ENCODE measurements around the gene GPAM.

Gene GPAM

DNA sequence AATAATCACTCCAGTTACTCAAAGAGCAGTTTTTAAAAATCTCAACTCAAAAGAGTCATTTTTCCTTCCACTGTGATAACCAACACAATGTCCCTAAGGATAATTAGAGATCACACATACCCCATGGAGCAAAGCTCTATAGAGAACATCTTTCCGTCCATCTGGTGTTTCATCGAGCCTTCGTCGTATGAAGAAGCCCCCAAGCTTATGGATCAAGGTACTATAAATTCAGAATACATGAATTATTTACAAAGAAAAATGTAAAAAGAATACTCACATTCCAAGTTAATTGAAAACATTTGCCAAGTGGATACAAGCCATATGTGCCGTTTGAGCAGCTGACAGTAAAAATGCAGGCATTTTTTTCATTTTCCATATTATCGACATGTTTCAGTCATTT, 14.8 kb downstream of the GPAM start:
- no peak overlapping the region for H3K4me3 ChIP-seq (ENCODE audit: low read length)
- H3K4me1 ChIP-seq (ENCODE audit: control insufficient read depth, insufficient read depth, low read length): no peaks in the 10 kb centered on the region
- no peaks in the 10 kb centered on the region for H3K27me3 ChIP-seq (ENCODE audit: control insufficient read depth, insufficient read depth, low read length)
- H3K36me3 ChIP-seq (ENCODE audit: control insufficient read depth, insufficient read depth, low read length): no peaks in the 10 kb centered on the region
- no peaks in the 10 kb centered on the region for H3K9me3 ChIP-seq (ENCODE audit: control insufficient read depth, low read length)
- H3K9ac ChIP-seq (ENCODE audit: low read length): no peak overlapping the region

DNA sequence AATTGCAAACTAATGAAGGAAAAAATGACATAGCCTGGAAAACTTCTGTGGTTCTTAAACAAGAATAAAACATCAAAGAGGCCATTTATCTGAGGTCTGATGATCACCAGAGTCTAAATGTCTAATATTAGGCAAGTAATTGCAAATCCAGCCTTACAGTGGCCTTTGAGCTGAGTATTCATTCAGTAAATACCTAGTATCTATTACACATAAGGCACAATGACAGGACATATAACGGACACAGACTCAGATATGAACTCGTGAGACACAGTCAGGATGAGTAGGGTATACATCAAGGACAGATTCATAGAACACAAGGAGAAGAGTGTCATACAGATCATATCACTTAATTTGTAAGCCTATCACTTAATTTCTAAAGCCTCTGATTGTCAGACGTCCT, 16.8 kb downstream of the GPAM start:
- Histone ChIP-seq H3K9me3 (ENCODE audit: control insufficient read depth, low read length) (no peaks in the 10 kb centered on the region), H3K9ac (ENCODE audit: low read length) (no peak overlapping the region), H3K4me3 (ENCODE audit: low read length) (no peak overlapping the region), H3K36me3 (ENCODE audit: control insufficient read depth, insufficient read depth, low read length) (no peaks in the 10 kb centered on the region), H3K4me1 (ENCODE audit: control insufficient read depth, insufficient read depth, low read length) (no peaks in the 10 kb centered on the region), H3K27me3 (ENCODE audit: control insufficient read depth, insufficient read depth, low read length) (no peaks in the 10 kb centered on the region)

- no peaks in the 10 kb centered on the region for H3K9me3 ChIP-seq (ENCODE audit: control insufficient read depth, low read length)
- no peaks in the 10 kb centered on the region for H3K27me3 ChIP-seq (ENCODE audit: control insufficient read depth, insufficient read depth, low read length)
- no peak overlapping the region for H3K9ac ChIP-seq (ENCODE audit: low read length)
- no peak overlapping the region for H3K4me3 ChIP-seq (ENCODE audit: low read length)
- H3K4me1 ChIP-seq (ENCODE audit: control insufficient read depth, insufficient read depth, low read length): no peaks in the 10 kb centered on the region
- H3K36me3 ChIP-seq (ENCODE audit: control insufficient read depth, insufficient read depth, low read length): no peaks in the 10 kb centered on the region
These were observed 21.6 kb downstream of the GPAM start for GRCh38 chr10:112161757-112162518.

GRCh38 chr10:112160834-112161233, 22.7 kb downstream of the GPAM start:
- no peaks in the 10 kb centered on the region for H3K36me3 ChIP-seq (ENCODE audit: control insufficient read depth, insufficient read depth, low read length)

GRCh38 chr10:112159469-112159868, 24.1 kb downstream of the GPAM start:
- H3K9me3 ChIP-seq (ENCODE audit: control insufficient read depth, low read length): no peaks in the 10 kb centered on the region
- H3K36me3 ChIP-seq (ENCODE audit: control insufficient read depth, insufficient read depth, low read length): no peaks in the 10 kb centered on the region
- H3K4me1 ChIP-seq (ENCODE audit: control insufficient read depth, insufficient read depth, low read length): no peaks in the 10 kb centered on the region
- H3K4me3 ChIP-seq (ENCODE audit: low read length): no peak overlapping the region
- H3K27me3 ChIP-seq (ENCODE audit: control insufficient read depth, insufficient read depth, low read length): no peaks in the 10 kb centered on the region
- no peak overlapping the region for H3K9ac ChIP-seq (ENCODE audit: low read length)

More at GRCh38 chr10:112160834-112161233, 22.7 kb downstream of the GPAM start:
- Histone ChIP-seq H3K9ac (ENCODE audit: low read length) (no peak overlapping the region), H3K9me3 (ENCODE audit: control insufficient read depth, low read length) (no peaks in the 10 kb centered on the region), H3K27me3 (ENCODE audit: control insufficient read depth, insufficient read depth, low read length) (no peaks in the 10 kb centered on the region), H3K4me1 (ENCODE audit: control insufficient read depth, insufficient read depth, low read length) (no peaks in the 10 kb centered on the region), H3K4me3 (ENCODE audit: low read length) (no peak overlapping the region)

- Histone ChIP-seq H3K9me3 (ENCODE audit: control insufficient read depth, low read length) (no peaks in the 10 kb centered on the region), H3K4me1 (ENCODE audit: control insufficient read depth, insufficient read depth, low read length) (no peaks in the 10 kb centered on the region), H3K9ac (ENCODE audit: low read length) (no peak overlapping the region), H3K27me3 (ENCODE audit: control insufficient read depth, insufficient read depth, low read length) (no peaks in the 10 kb centered on the region), H3K36me3 (ENCODE audit: control insufficient read depth, insufficient read depth, low read length) (no peaks in the 10 kb centered on the region), H3K4me3 (ENCODE audit: low read length) (no peak overlapping the region)
These were observed 32.0 kb downstream of the GPAM start for GRCh38 chr10:112151524-112152039.

DNA sequence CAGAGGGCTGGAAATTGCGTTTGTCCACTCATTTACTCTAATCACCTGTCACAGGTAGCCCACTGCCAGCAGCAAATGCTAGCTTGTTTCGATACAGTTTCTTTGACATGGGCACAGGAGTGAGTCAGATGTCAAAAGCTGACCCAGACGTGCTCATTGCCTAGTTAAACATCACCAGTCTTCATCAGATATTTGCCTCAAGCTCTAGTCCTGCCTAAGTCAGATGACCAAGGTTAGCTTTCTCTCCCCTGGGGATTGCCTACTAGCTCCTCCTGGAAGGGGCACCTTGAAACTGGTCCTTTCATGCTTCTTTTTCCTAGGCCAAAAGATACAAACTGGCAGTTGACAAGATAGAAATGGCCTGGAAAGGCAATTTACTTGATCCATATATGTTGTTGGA, 35.2 kb downstream of the GPAM start:
- no peaks in the 10 kb centered on the region for H3K27me3 ChIP-seq (ENCODE audit: control insufficient read depth, insufficient read depth, low read length)
- H3K9me3 ChIP-seq (ENCODE audit: control insufficient read depth, low read length): no peaks in the 10 kb centered on the region
- H3K9ac ChIP-seq (ENCODE audit: low read length): no peak overlapping the region
- H3K4me1 ChIP-seq (ENCODE audit: control insufficient read depth, insufficient read depth, low read length): no peaks in the 10 kb centered on the region
- no peaks in the 10 kb centered on the region for H3K36me3 ChIP-seq (ENCODE audit: control insufficient read depth, insufficient read depth, low read length)
- H3K4me3 ChIP-seq (ENCODE audit: low read length): no peak overlapping the region

DNA sequence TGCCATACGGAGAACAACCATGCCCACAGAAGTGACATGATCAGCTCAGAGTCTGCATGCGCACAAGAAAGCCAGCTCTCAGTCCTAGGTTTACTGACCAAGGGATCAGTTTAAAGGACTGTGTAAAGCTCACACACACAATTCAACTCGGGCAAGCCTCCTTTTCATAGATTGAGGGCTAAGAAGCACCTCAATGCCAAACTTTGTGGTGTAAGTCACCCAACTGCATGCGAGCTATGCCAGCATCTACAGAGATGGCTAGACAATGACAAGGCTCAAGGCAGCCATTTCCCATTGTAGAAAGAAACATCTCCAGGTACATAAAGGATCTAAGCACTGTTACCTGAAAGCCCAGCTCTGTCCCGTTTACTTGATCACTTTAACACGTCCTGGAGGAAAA, 36.8 kb downstream of the GPAM start:
- H3K9ac ChIP-seq (ENCODE audit: low read length): no peak overlapping the region
- no peaks in the 10 kb centered on the region for H3K36me3 ChIP-seq (ENCODE audit: control insufficient read depth, insufficient read depth, low read length)
- no peaks in the 10 kb centered on the region for H3K27me3 ChIP-seq (ENCODE audit: control insufficient read depth, insufficient read depth, low read length)
- no peak overlapping the region for H3K4me3 ChIP-seq (ENCODE audit: low read length)
- H3K4me1 ChIP-seq (ENCODE audit: control insufficient read depth, insufficient read depth, low read length): no peaks in the 10 kb centered on the region
- no peaks in the 10 kb centered on the region for H3K9me3 ChIP-seq (ENCODE audit: control insufficient read depth, low read length)

- Histone ChIP-seq H3K9me3 (ENCODE audit: control insufficient read depth, low read length) (no peaks in the 10 kb centered on the region), H3K9ac (ENCODE audit: low read length) (no peak overlapping the region), H3K4me1 (ENCODE audit: control insufficient read depth, insufficient read depth, low read length) (no peaks in the 10 kb centered on the region), H3K36me3 (ENCODE audit: control insufficient read depth, insufficient read depth, low read length) (no peaks in the 10 kb centered on the region), H3K27me3 (ENCODE audit: control insufficient read depth, insufficient read depth, low read length) (peaks cover 5% of the 10 kb centered on the region), H3K4me3 (ENCODE audit: low read length) (no peak overlapping the region)
These were observed 38.3 kb downstream of the GPAM start for GRCh38 chr10:112145263-112145662.

GRCh38 chr10:112143420-112143819, 40.1 kb downstream of the GPAM start:
- Histone ChIP-seq H3K9ac (ENCODE audit: low read length) (no peak overlapping the region), H3K27me3 (ENCODE audit: control insufficient read depth, insufficient read depth, low read length) (peaks cover 5% of the 10 kb centered on the region), H3K4me3 (ENCODE audit: low read length) (no peak overlapping the region), H3K4me1 (ENCODE audit: control insufficient read depth, insufficient read depth, low read length) (no peaks in the 10 kb centered on the region), H3K9me3 (ENCODE audit: control insufficient read depth, low read length) (no peaks in the 10 kb centered on the region), H3K36me3 (ENCODE audit: control insufficient read depth, insufficient read depth, low read length) (no peaks in the 10 kb centered on the region)

- no peaks in the 10 kb centered on the region for H3K9me3 ChIP-seq (ENCODE audit: control insufficient read depth, low read length)
- no peak overlapping the region for H3K4me3 ChIP-seq (ENCODE audit: low read length)
- no peaks in the 10 kb centered on the region for H3K36me3 ChIP-seq (ENCODE audit: control insufficient read depth, insufficient read depth, low read length)
- H3K4me1 ChIP-seq (ENCODE audit: control insufficient read depth, insufficient read depth, low read length): no peaks in the 10 kb centered on the region
- H3K27me3 ChIP-seq (ENCODE audit: control insufficient read depth, insufficient read depth, low read length): peaks cover 5% of the 10 kb centered on the region
- no peak overlapping the region for H3K9ac ChIP-seq (ENCODE audit: low read length)
These were observed 42.3 kb downstream of the GPAM start for GRCh38 chr10:112141292-112141691.

DNA sequence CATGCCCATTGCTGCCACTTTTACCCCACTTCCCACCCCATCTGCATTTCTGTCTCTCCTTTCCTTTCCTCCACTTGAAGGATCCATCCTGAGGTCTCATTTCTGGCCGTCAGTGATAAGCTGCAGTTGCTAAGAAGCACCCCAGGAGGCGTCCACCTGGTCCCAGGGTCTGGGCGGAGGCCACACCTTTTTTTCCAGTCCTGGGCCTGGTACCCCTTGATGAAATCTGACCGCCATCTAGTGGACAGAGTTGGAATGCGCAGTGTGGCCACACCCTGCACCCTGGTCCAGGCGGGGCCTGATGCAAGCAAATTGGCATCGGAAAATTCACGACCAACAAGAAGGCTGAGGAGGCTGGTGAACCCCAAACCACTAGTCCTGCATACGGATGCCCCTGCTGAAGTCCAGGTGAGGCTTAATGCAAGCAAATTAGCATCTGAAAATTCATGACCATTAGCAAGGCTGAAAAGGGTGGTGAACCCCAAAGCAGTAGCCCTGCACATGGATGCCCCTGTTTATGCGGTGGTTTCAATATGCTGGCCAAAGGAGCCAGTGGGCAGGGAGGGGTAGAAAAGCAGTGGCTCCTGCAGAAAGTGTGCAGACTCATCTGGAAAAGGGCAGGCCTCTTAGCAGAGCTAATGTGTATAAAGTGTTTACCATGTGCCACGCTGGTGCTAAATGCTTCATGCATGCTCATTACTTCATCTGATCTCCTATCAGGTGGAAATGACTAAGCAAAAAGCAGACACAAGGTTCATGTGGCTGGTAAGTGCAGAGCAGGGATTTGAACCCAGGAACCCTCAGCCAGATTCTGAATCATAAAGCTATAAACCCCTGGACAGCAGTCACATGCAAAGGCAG, 43.2 kb downstream of the GPAM start:
- Histone ChIP-seq H3K27me3 (ENCODE audit: control insufficient read depth, insufficient read depth, low read length) (peaks cover 5% of the 10 kb centered on the region), H3K4me1 (ENCODE audit: control insufficient read depth, insufficient read depth, low read length) (no peaks in the 10 kb centered on the region), H3K4me3 (ENCODE audit: low read length) (no peak overlapping the region), H3K9ac (ENCODE audit: low read length) (no peak overlapping the region), H3K9me3 (ENCODE audit: control insufficient read depth, low read length) (no peaks in the 10 kb centered on the region), H3K36me3 (ENCODE audit: control insufficient read depth, insufficient read depth, low read length) (no peaks in the 10 kb centered on the region)
